Activated effector memory CD4-positive, alpha-beta T cell treated with anti-CD3 and anti-CD28 coated beads, Interleukin-2, amount 50 U/mL, for 16 hours (primary cell): ENCODE measurements around the gene SEMG1.

Experiments
- DNase-seq: peaks from one replicate; pipeline ENCODE4 v3.0.0-alpha.2; 2020

SEMG1 gene

GRCh38 chr20:45226287-45226686, 19.5 kb downstream of the SEMG1 start:
- no peak for DNase-seq

- DNase-seq: peak; percentile 74
Measured at GRCh38 chr20:45229264-45230056, 22.6 kb downstream of the SEMG1 start.

- DNase-seq: no peak
Measured at GRCh38 chr20:45230631-45231030, 23.8 kb downstream of the SEMG1 start.

GRCh38 chr20:45235995-45236394, 29.2 kb downstream of the SEMG1 start:
- DNase-seq: no peak

- no peak for DNase-seq
Measured at GRCh38 chr20:45238139-45238538, 31.3 kb downstream of the SEMG1 start.

- DNase-seq: no peak
Measured at GRCh38 chr20:45246109-45246508, 39.3 kb downstream of the SEMG1 start.

GRCh38 chr20:45247865-45248264, 41.0 kb downstream of the SEMG1 start:
- no peak for DNase-seq

GRCh38 chr20:45248609-45249008, 41.8 kb downstream of the SEMG1 start:
- DNase-seq: no peak

GRCh38 chr20:45251884-45252560, 45.2 kb downstream of the SEMG1 start:
- no peak for DNase-seq

GRCh38 chr20:45253261-45253660, 46.4 kb downstream of the SEMG1 start:
- DNase-seq: no peak

- no peak for DNase-seq
Measured at GRCh38 chr20:45254383-45255262, 47.8 kb downstream of the SEMG1 start, which contains the start of gene SLPI. TSS of gene SLPI (minus strand) at chr20:45254564. CDS start at chr20:45254543, 21 bp downstream.

- DNase-seq: no peak
Measured at GRCh38 chr20:45257161-45257560, 50.3 kb downstream of the SEMG1 start.

- no peak for DNase-seq
Measured at GRCh38 chr20:45257711-45258110, 50.9 kb downstream of the SEMG1 start.

- DNase-seq: no peak
Measured at GRCh38 chr20:45258259-45258658, 51.4 kb downstream of the SEMG1 start.

- no peak for DNase-seq
Measured at GRCh38 chr20:45258664-45259063, 51.8 kb downstream of the SEMG1 start.
